ENCODE measurements around the gene TNRC6C. TPM values are rescaled to one million over a fixed set of nuclear protein-coding genes. Genes with fewer than 3 reads are reported as not detected.

The TNRC6C gene
- total and polyA plus RNA-seq, 10 donors, result 1.7 to 37.0 (median 18.3) TPM

DNA sequence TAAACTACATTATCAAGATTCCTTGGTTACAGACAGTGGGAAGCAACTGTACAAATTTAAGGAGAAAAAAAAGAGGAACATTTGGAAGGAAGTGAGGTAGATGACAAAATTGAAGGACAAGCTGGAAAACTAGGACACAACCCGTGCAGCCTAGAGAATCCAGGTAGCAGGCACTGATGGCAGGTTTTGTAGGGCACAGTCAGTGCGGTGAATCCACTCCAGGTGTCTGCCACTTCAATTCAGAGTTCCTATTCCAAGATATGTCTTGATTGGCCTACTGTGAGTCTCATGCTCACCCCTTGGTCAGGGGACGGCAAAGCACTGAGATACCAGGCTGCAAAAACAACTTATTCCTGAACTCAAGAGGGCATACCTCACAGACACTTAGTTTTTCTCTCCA is 37.8 kb downstream of the TNRC6C start:
- Histone ChIP-seq H3K4me3 (no peak overlapping the region), H3K4me1 (peaks cover 0 to 71% (median 11%) of the 10 kb centered on the region in 6 donors), H3K36me3 (no peaks in the 10 kb centered on the region), H3K27ac (no peak overlapping the region), H3K9me3 (no peaks in the 10 kb centered on the region), H3K27me3 (replicated peaks in 1 of 7) (no peaks in the 10 kb centered on the region)
- intact Hi-C loops (cut with DNase I; ENCODE audit: low total_unique reads), result no loop called here
- 87 to 95% (median 91%) methylated on average over 3 of the region's 3 CpGs for WGBS, 5 donors
- DNase-seq, result no peak
- TF ChIP-seq POLR2AphosphoS5 (IDR thresholded peaks at IDR 0.05) (no peak), POLR2A (IDR thresholded peaks at IDR 0.05) (no peak)
- TF ChIP-seq, protein P1, sequence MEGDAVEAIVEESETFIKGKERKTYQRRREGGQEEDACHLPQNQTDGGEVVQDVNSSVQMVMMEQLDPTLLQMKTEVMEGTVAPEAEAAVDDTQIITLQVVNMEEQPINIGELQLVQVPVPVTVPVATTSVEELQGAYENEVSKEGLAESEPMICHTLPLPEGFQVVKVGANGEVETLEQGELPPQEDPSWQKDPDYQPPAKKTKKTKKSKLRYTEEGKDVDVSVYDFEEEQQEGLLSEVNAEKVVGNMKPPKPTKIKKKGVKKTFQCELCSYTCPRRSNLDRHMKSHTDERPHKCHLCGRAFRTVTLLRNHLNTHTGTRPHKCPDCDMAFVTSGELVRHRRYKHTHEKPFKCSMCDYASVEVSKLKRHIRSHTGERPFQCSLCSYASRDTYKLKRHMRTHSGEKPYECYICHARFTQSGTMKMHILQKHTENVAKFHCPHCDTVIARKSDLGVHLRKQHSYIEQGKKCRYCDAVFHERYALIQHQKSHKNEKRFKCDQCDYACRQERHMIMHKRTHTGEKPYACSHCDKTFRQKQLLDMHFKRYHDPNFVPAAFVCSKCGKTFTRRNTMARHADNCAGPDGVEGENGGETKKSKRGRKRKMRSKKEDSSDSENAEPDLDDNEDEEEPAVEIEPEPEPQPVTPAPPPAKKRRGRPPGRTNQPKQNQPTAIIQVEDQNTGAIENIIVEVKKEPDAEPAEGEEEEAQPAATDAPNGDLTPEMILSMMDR (IDR thresholded peaks at IDR 0.05 in 8 of 11, conservative IDR thresholded peaks at IDR 0.05 in 3 of 11), result no peak

DNA sequence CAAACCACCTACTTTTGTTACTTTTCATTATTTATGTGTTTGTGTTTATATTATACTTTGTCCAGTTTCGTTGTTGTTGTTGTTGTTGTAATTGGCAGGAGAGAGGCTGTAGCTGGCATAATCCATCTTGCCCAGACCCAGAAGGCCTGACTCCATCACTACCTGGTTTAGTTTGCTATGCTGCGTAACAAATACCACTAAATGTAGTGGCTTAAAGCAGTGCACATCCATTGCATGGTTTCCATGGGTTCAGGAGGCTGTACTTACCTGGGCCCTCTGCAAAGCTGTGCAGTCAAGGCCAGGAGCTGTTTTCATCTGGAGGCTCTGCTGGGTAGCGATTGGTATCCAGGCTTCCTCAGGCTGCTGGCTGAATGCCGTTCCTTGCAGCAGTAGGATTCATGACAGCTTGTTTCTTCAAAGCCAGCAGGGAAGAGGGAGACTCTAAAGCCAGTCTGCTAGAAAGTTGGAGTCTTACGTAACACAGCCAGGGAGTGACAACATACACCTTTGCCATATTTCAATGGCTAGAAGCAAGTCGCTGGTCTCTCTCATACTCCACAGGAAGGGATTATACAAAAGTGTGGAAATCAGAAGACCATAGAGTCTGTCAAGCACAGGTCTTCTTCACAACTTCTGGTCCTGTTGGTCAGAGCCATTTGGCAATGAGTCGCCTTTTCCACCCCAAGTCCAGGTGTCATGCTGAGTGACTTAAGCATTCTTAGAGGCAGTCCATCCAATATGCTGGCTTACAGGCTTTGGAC is 41.1 kb downstream of the TNRC6C start:
- 76 to 94% (median 88%) methylated on average over 7 of the region's 7 CpGs for WGBS, 5 donors
- DNase-seq, result no peak
- H3K27me3 ChIP-seq (replicated peaks in 1 of 7), result no peaks in the 10 kb centered on the region
- H3K4me3 ChIP-seq, result no peak overlapping the region
- H3K9me3 ChIP-seq, result no peaks in the 10 kb centered on the region
- H3K36me3 ChIP-seq, result peaks cover 0 to 9% (median 0%) of the 10 kb centered on the region in 6 donors
- TF ChIP-seq POLR2A (IDR thresholded peaks at IDR 0.05), result no peak
- TF ChIP-seq, protein P1 (IDR thresholded peaks at IDR 0.05 in 8 of 11, conservative IDR thresholded peaks at IDR 0.05 in 3 of 11), result no peak
- TF ChIP-seq POLR2AphosphoS5 (IDR thresholded peaks at IDR 0.05), result no peak
- no peak overlapping the region for H3K27ac ChIP-seq
- intact Hi-C loops (cut with DNase I; ENCODE audit: low total_unique reads), result no loop called here
- peaks cover 0 to 72% (median 11%) of the 10 kb centered on the region in 6 donors for H3K4me1 ChIP-seq

DNA sequence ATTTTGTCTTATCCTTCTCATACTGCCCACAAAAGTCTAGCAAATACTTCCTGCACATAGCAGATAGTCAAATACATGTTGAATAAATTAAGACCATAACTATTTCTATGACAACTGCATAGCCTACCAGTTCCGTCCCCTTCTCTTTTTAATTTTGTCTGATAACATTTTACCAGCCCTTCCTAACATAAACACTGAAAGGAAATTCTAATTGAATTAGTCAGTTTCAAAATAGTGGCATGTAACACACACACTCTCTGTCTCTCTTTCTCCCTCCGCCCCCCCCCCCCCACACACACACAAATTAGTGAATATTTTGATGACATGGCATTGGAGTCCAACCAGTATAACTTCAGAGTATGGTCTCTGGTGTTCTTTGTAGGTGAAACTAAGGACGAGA is 41.8 kb downstream of the TNRC6C start:
- H3K27ac ChIP-seq, result no peak overlapping the region

DNA sequence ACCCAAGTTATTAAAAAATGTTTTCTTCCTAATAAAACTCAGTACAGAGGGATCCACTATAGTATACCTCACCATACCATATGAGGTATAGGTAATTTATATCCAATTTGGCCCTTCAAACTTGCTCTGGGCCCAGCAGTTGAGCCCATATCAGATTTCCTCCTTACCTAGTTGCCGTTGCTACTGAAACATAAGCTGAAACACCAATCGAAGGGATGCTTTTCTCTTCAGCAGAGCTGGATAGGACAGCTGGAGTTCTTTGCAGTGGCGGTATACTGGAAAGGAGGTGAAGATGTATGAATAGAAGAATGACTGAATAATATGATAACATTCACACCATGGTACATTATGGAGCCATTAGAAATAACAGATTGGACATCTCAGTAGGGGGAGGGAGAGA is 42.7 kb downstream of the TNRC6C start:
- WGBS, 5 donors, result 66 to 90% (median 83%) methylated on average over 3 of the region's 3 CpGs
- intact Hi-C loops (cut with DNase I; ENCODE audit: low total_unique reads), result no loop called here
- no peak for DNase-seq
- H3K9me3 ChIP-seq, result no peaks in the 10 kb centered on the region
- TF ChIP-seq POLR2A (IDR thresholded peaks at IDR 0.05) (no peak), POLR2AphosphoS5 (IDR thresholded peaks at IDR 0.05) (no peak)
- TF ChIP-seq, protein P1 (IDR thresholded peaks at IDR 0.05 in 8 of 11, conservative IDR thresholded peaks at IDR 0.05 in 3 of 11), result no peak
- peaks cover 0 to 56% (median 5%) of the 10 kb centered on the region in 6 donors for H3K4me1 ChIP-seq
- H3K36me3 ChIP-seq, result peaks cover 0 to 22% (median 0%) of the 10 kb centered on the region in 6 donors
- no peak overlapping the region for H3K4me3 ChIP-seq
- no peak overlapping the region for H3K27ac ChIP-seq
- H3K27me3 ChIP-seq (replicated peaks in 1 of 7), result no peaks in the 10 kb centered on the region

More for the DNA sequence above, 41.8 kb downstream of the TNRC6C start:
- no peaks in the 10 kb centered on the region for H3K27me3 ChIP-seq (replicated peaks in 1 of 7)
- no peak for DNase-seq
- H3K4me1 ChIP-seq, result peaks cover 0 to 65% (median 8%) of the 10 kb centered on the region in 6 donors
- WGBS, 5 donors, result 83 to 95% (median 88%) methylated on average over 3 of the region's 3 CpGs
- no peak overlapping the region for H3K4me3 ChIP-seq
- H3K36me3 ChIP-seq, result peaks cover 0 to 16% (median 0%) of the 10 kb centered on the region in 6 donors
- no peaks in the 10 kb centered on the region for H3K9me3 ChIP-seq
- TF ChIP-seq POLR2A (IDR thresholded peaks at IDR 0.05) (no peak), POLR2AphosphoS5 (IDR thresholded peaks at IDR 0.05) (no peak)
- TF ChIP-seq, protein P1 (IDR thresholded peaks at IDR 0.05 in 8 of 11, conservative IDR thresholded peaks at IDR 0.05 in 3 of 11), result no peak
- intact Hi-C loops (cut with DNase I; ENCODE audit: low total_unique reads), result no loop called here

Data from spleen (tissue), 11 donors.